A673 (cell line): ENCODE measurements around the gene PSME4. TPM values are rescaled to one million over a fixed set of nuclear protein-coding genes. Genes with fewer than 3 reads are reported as not detected.

Source experiments
- BruUV-seq: library from RNA; stranded (reverse); fragments of 400-500 nt; replicated peaks from 2 replicates; lab custom pipeline; 2021; lab: Mats Ljungman, UMichigan
- CTCF ChIA-PET: fragments of 300-600 bp; sonication (Branson Sonifier 250); formaldehyde crosslinking; loops from one replicate; lab custom pipeline; 2022; ENCODE audit warnings: antibody characterized with exemption; lab: Charles Lee
- POLR2A ChIA-PET: fragments of 300-600 bp; sonication (Branson Sonifier 250); formaldehyde crosslinking; loops from one replicate; lab custom pipeline; 2022; ENCODE audit warnings: antibody characterized with exemption; ENCODE audit not compliant: low non-redundant PET; lab: Charles Lee
- DNase-seq: peaks from one replicate; pipeline ENCODE4 v3.0.0-alpha.2; 2015; ENCODE audit warnings: low spot score
- H3K27ac ChIP-seq: fragments of 200-600 bp; sonication (generic); 2 replicates; pipeline ENCODE4 v1.5.1; 2016; ENCODE audit warnings: mixed run types, low read depth, mild to moderate bottlenecking, mixed read lengths, antibody characterized with exemption, low read length; ENCODE audit not compliant: poor library complexity, severe bottlenecking
- H3K27me3 ChIP-seq: fragments of 200-600 bp; sonication (generic); replicated peaks from 2 replicates; pipeline ENCODE4 v1.6.1; 2017; ENCODE audit warnings: mixed run types, low read depth, mild to moderate bottlenecking, mixed read lengths, antibody characterized with exemption, low read length; ENCODE audit not compliant: insufficient read depth, poor library complexity
- H3K36me3 ChIP-seq: fragments of 200-600 bp; sonication (generic); 2 replicates; pipeline ENCODE4 v1.6.1; 2016; ENCODE audit warnings: mixed run types, mild to moderate bottlenecking, mixed read lengths, antibody characterized with exemption, low read length; ENCODE audit not compliant: insufficient read depth, poor library complexity, severe bottlenecking
- H3K4me1 ChIP-seq: fragments of 200-600 bp; sonication (generic); 2 replicates; pipeline ENCODE4 v1.6.1; 2017; ENCODE audit warnings: mixed run types, mild to moderate bottlenecking, mixed read lengths, antibody characterized with exemption, low read length; ENCODE audit not compliant: insufficient read depth, poor library complexity, severe bottlenecking
- H3K4me3 ChIP-seq: fragments of 200-600 bp; sonication (generic); 2 replicates; pipeline ENCODE4 v1.5.1; 2016; ENCODE audit warnings: low read depth, mixed run types, mild to moderate bottlenecking, mixed read lengths, low read length; ENCODE audit not compliant: poor library complexity, severe bottlenecking
- H3K9me3 ChIP-seq: fragments of 200-600 bp; sonication (generic); 2 replicates; pipeline ENCODE4 v1.6.1; 2016; ENCODE audit warnings: mixed run types, low read depth, mild to moderate bottlenecking, mixed read lengths, antibody characterized with exemption, low read length; ENCODE audit not compliant: poor library complexity, severe bottlenecking
- CTCF ChIP-seq: fragments of 300-800, 200-600 bp; sonication (generic); conservative IDR thresholded peaks from 2 replicates; pipeline ENCODE4 v1.5.1; 2017; ENCODE audit warnings: low read depth, mild to moderate bottlenecking, antibody characterized with exemption, low read length, moderate library complexity, mixed read lengths
- EZH2 ChIP-seq: fragments of 200-600 bp; sonication (generic); IDR thresholded peaks from 2 replicates; pipeline ENCODE4 v1.6.1; 2017; ENCODE audit warnings: borderline replicate concordance, low read depth, mild to moderate bottlenecking, mixed read lengths, antibody characterized with exemption, low read length; ENCODE audit not compliant: poor library complexity, severe bottlenecking
- intact Hi-C: fragments of 100-400 bp; cut with micrococcal nuclease; formaldehyde crosslinking; loops from one replicate; pipeline ENCODE4 v1.10.0; 2022; ENCODE audit not compliant: unreplicated experiment
- total RNA-seq: library from RNA; stranded (reverse); gene quantifications from 2 replicates; pipeline ENCODE4 v1.2.3, GENCODE V29; 2021

PSME4 gene
- total RNA-seq, 1 experiment from 2014 or later = 97.6 TPM

GRCh38 chr2:53949457-53949856 lies 21.3 kb downstream of the PSME4 start:
- BruUV-seq = no TSS peak
- POLR2A ChIA-PET = no interaction called here

GRCh38 chr2:53945538-53945937 lies 25.3 kb downstream of the PSME4 start:
- TF ChIP-seq EZH2 (no peak), CTCF (no peak)
- H3K36me3 ChIP-seq = peaks cover 20% of the 10 kb centered on the region
- no TSS peak for BruUV-seq
- CTCF ChIA-PET = no interaction called here
- no peak overlapping the region for H3K27ac ChIP-seq
- no peaks in the 10 kb centered on the region for H3K27me3 ChIP-seq
- peaks cover 19% of the 10 kb centered on the region for H3K4me1 ChIP-seq
- H3K4me3 ChIP-seq = no peak overlapping the region
- POLR2A ChIA-PET = no interaction called here
- no peak for DNase-seq
- intact Hi-C loops = no loop called here
- H3K9me3 ChIP-seq = no peaks in the 10 kb centered on the region

More at GRCh38 chr2:53949457-53949856, 21.3 kb downstream of the PSME4 start:
- Histone ChIP-seq H3K27ac (no peak overlapping the region), H3K4me1 (no peaks in the 10 kb centered on the region), H3K36me3 (peaks cover 20% of the 10 kb centered on the region), H3K9me3 (no peaks in the 10 kb centered on the region), H3K27me3 (no peaks in the 10 kb centered on the region), H3K4me3 (no peak overlapping the region)
- intact Hi-C loops = no loop called here
- no peak for DNase-seq
- CTCF ChIA-PET = no interaction called here
- TF ChIP-seq EZH2 = no peak
- TF ChIP-seq CTCF = no peak

GRCh38 chr2:53944542-53944941 lies 26.3 kb downstream of the PSME4 start:
- intact Hi-C loops = no loop called here
- POLR2A ChIA-PET = no interaction called here
- H3K36me3 ChIP-seq = peaks cover 23% of the 10 kb centered on the region

More at GRCh38 chr2:53944542-53944941, 26.3 kb downstream of the PSME4 start:
- TF ChIP-seq EZH2 (no peak), CTCF (no peak)
- CTCF ChIA-PET = no interaction called here
- DNase-seq = no peak
- Histone ChIP-seq H3K9me3 (no peaks in the 10 kb centered on the region), H3K27ac (no peak overlapping the region), H3K4me1 (peaks cover 28% of the 10 kb centered on the region), H3K27me3 (no peaks in the 10 kb centered on the region), H3K4me3 (no peak overlapping the region)
- no TSS peak for BruUV-seq
